NB4 (cell line): ENCODE results near the gene NRTN.

ENCODE experiments used
- DNase-seq: peaks from one replicate; pipeline ENCODE4 v3.0.0; 2010; ENCODE audit warnings: low read depth
- H3K4me3 ChIP-seq: one replicate; pipeline ENCODE4 v1.5.1; 2011; ENCODE audit warnings: mild to moderate bottlenecking, low read depth, low read length, moderate library complexity
- MYC ChIP-seq: IDR thresholded peaks from 2 replicates; pipeline ENCODE4 v1.6.1; 2011; ENCODE audit warnings: low read depth, low read length
- POLR2A ChIP-seq: IDR thresholded peaks from 2 replicates; pipeline ENCODE4 v1.6.1; 2011; ENCODE audit warnings: mild to moderate bottlenecking; ENCODE audit not compliant: insufficient read length; ENCODE audit errors: extremely low read depth
- TF ChIP-seq, protein P1 (sequence below): IDR thresholded peaks from 2 replicates; pipeline ENCODE4 v1.6.1; 2011; ENCODE audit warnings: low read depth, low read length
- TF ChIP-seq, protein P2 (sequence below): IDR thresholded peaks from one replicate; pipeline ENCODE4 v1.5.1; 2012; ENCODE audit warnings: low read depth, low read length

Gene NRTN, protein sequence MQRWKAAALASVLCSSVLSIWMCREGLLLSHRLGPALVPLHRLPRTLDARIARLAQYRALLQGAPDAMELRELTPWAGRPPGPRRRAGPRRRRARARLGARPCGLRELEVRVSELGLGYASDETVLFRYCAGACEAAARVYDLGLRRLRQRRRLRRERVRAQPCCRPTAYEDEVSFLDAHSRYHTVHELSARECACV

DNA sequence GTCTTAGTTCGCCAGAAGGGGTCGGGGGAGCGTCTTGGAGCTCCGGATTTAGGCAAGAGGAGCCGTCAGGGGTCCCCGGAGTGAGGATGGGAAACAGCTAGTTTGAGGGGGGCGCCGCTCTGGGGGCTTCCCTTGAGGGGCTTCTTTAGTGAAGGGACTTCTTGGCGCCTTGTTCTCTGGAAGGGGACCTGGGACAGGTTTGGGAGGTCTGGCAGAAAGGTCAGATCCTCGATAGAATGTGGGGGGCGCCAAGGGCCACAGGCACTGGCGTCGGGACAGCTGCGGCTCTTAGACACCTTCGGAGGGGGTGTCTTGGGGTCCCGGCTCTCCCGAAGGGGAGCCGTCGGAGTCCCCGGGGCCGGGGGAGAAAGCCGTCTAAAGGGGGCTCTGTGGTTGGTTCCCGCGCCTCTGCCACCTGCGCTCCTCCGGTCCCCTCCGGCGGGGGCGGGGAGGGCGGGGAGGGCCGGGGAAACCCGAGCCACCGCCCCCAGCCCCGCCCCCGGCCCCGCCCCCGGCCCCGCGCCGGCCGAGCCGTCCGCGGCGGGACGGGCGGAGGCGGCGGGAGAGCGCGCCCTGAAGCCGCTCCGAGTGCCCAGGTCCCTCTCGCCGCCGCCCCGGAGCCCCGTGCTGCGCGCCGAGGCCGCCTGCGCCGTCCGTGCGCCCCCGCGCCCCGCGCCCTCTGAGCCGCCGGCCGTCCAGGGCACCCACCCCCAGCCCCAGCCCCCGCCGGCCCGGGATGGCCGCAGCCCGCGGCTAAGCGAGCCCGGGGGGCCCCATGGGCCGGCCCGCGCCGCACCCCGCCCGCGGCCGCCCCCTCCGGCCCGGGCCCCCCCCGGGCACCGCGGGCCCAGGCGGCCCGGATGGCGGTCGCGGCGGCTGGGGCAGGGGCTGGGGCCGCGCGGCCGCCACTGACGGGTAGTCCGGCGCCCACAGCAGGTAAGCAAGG is at the start of gene NRTN:
Gene NRTN, plus strand, starts transcription at position 552 of the 946 bp plus-strand sequence. CDS start 19,099 bp downstream, outside the sequence.
- TF ChIP-seq, protein P1, sequence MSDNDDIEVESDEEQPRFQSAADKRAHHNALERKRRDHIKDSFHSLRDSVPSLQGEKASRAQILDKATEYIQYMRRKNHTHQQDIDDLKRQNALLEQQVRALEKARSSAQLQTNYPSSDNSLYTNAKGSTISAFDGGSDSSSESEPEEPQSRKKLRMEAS, result no peak
- TF ChIP-seq POLR2A (no peak), MYC (no peak)
- TF ChIP-seq, protein P2, sequence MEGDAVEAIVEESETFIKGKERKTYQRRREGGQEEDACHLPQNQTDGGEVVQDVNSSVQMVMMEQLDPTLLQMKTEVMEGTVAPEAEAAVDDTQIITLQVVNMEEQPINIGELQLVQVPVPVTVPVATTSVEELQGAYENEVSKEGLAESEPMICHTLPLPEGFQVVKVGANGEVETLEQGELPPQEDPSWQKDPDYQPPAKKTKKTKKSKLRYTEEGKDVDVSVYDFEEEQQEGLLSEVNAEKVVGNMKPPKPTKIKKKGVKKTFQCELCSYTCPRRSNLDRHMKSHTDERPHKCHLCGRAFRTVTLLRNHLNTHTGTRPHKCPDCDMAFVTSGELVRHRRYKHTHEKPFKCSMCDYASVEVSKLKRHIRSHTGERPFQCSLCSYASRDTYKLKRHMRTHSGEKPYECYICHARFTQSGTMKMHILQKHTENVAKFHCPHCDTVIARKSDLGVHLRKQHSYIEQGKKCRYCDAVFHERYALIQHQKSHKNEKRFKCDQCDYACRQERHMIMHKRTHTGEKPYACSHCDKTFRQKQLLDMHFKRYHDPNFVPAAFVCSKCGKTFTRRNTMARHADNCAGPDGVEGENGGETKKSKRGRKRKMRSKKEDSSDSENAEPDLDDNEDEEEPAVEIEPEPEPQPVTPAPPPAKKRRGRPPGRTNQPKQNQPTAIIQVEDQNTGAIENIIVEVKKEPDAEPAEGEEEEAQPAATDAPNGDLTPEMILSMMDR, result no peak
- no peak for DNase-seq
- no peak within 1 kb of the TSS for H3K4me3 ChIP-seq

DNA sequence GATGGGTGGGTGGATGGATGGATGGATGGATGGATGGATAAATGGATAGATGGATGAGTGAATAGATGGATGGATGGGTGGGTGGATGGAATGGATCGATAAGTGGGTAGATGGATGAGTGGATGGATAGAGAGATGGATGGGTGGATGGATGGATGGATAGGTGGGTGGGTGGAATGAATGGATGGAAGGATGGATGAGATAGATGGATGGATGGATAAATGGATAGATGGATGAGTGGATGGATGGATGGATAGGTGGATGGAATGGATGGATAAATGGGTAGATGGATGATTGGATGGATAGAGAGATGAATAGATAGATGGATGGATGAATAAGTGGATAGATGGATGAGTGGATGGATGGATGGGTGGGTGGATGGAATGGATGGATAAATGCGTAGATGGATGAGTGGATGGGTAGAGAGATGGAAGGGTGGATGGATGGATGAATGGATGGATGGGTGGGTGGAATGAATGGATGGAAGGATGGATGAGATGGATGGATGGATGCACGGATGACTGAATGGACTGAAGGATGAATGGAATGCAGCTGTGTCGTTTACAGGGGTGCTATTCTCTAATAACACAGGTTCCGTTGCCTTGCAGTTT is 42.2 kb upstream of the NRTN start:
- no peak for DNase-seq
- TF ChIP-seq POLR2A, result no peak
- no peak for TF ChIP-seq MYC
- TF ChIP-seq, protein P1, result no peak
- TF ChIP-seq, protein P2, result no peak
- no peak overlapping the region for H3K4me3 ChIP-seq

DNA sequence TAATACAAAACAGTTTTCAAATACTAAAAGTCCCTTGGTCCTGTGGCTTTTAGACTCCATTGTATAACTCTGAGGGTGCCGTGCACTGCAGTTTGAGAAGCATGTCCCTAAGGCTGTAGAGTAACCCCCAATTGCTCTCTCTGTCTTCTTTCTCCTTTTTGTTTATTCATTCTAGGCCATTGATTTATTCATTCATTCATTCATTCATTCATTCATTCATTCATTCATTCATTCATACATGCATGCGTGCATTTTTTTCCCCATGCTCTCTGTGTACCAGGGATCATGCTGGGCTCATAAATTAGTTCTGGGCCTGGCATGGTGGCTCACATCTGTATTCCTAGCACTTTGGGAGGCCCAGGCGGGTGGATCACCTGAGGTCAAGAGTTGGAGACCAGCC is 39.6 kb upstream of the NRTN start:
- H3K4me3 ChIP-seq, result no peak overlapping the region
- TF ChIP-seq, protein P1, result no peak
- TF ChIP-seq, protein P2, result no peak
- TF ChIP-seq MYC, result no peak
- TF ChIP-seq POLR2A, result no peak
- DNase-seq, result no peak

DNA sequence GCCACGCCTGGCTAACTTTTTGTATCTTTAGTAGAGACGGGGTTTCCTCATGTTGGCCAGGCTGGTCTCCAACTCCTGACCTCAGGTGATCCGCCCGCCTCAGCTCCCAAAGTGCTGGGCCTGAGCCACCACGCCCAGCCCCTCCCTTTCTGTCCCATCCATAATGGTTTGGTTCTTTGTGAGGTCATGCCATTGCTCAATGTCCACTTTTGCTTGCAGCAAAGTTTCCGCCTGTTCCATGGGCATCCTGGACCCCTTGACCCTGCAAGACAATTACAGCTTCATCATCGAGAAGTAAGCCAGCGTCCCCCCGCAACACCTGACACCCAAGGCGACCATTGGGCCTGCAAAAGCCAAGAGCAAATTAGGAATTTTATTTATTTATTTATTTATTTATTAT is 36.9 kb upstream of the NRTN start:
- no peak overlapping the region for H3K4me3 ChIP-seq
- TF ChIP-seq, protein P1, result no peak
- TF ChIP-seq MYC, result no peak
- TF ChIP-seq, protein P2, result no peak
- no peak for TF ChIP-seq POLR2A
- no peak for DNase-seq

DNA sequence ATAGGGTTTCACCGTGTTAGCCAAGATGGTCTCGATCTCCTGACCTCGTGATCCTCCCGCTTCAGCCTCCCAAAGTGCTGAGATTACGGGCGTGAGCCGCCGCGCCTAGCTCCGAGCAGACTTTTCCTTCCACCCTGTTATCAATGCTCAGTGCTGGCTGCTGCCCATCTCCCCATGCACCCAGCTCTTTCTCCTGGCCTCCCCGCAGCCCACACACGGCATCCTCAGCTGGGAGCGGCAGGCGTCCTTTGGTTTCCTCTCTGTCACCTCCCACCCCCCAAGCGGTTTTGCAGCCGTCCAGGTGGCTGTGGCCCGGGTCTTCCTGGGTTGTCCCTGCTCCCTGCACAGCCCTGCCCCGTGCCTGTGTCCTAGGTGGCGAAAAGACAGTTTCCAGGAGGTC is 32.5 kb upstream of the NRTN start:
- DNase-seq, result no peak
- H3K4me3 ChIP-seq, result no peak overlapping the region
- no peak for TF ChIP-seq MYC
- TF ChIP-seq, protein P1, result no peak
- TF ChIP-seq POLR2A, result no peak
- TF ChIP-seq, protein P2, result no peak
